Measurements from ENCODE around the gene ALPG.
A peak's percentile ranks its signal among the peaks of the same experiment; 100 is the strongest.
"Not testable (repeated sequence)": the region's sequence is repeated elsewhere in the genome, so short reads cannot be mapped to it uniquely, and the experiment has no call there.

ALPG gene

GRCh38 chr2:232398293-232399034 lies 8.2 kb upstream of the ALPG start:
- no peak for DNase-seq

- no peak for DNase-seq
Measured at GRCh38 chr2:232400256-232401015, 6.2 kb upstream of the ALPG start.

- no peak for DNase-seq
Measured at GRCh38 chr2:232402518-232402917, 4.1 kb upstream of the ALPG start.

GRCh38 chr2:232405943-232406510 lies 617 bp upstream of the ALPG start:
- no peak for DNase-seq

- not testable (repeated sequence) for DNase-seq
Measured at GRCh38 chr2:232407428-232408150, 945 bp downstream of the ALPG start.

GRCh38 chr2:232408269-232408668 lies 1.6 kb downstream of the ALPG start:
- not testable (repeated sequence) for DNase-seq

- DNase-seq, result not testable (repeated sequence)
Measured at GRCh38 chr2:232409617-232410016, 3.0 kb downstream of the ALPG start.

GRCh38 chr2:232410238-232410900 lies 3.7 kb downstream of the ALPG start:
- DNase-seq, result no peak

- no peak for DNase-seq
Measured at GRCh38 chr2:232411901-232412629, 5.4 kb downstream of the ALPG start.

GRCh38 chr2:232412986-232413385 lies 6.3 kb downstream of the ALPG start:
- DNase-seq, result no peak

GRCh38 chr2:232415138-232415690 lies 8.6 kb downstream of the ALPG start:
- DNase-seq, result no peak

- DNase-seq, result no peak
Measured at GRCh38 chr2:232415736-232416520, 9.3 kb downstream of the ALPG start.

GRCh38 chr2:232416521-232417470 lies 10.2 kb downstream of the ALPG start:
- DNase-seq, result no peak

- DNase-seq, result no peak
Measured at GRCh38 chr2:232417489-232417888, 10.8 kb downstream of the ALPG start.

GRCh38 chr2:232418056-232418455 lies 11.4 kb downstream of the ALPG start:
- no peak for DNase-seq

GRCh38 chr2:232418466-232419244 lies 12.0 kb downstream of the ALPG start:
- peak; percentile 40 to 42 for DNase-seq

GRCh38 chr2:232419245-232420072 lies 12.8 kb downstream of the ALPG start:
- peak in 1 of 2 experiments; percentile 38 for DNase-seq

- no peak for DNase-seq
Measured at GRCh38 chr2:232420073-232420454, 13.4 kb downstream of the ALPG start.
